Stimulated activated naive CD8-positive, alpha-beta T cell treated with anti-CD3 and anti-CD28 coated beads, Interleukin-15, Interleukin-2, amounts not matched to agents 100 ng/mL and 50 ng/mL, for 24 hours (primary cell): ENCODE measurements around the gene NUDT5.

ENCODE experiments used
- H3K27ac Mint-ChIP-seq: one replicate; pipeline ENCODE4 v1.8.0; 2021; ENCODE audit warnings: mild to moderate bottlenecking, mixed read lengths
- H3K27me3 Mint-ChIP-seq: one replicate; pipeline ENCODE4 v1.8.0; 2021; ENCODE audit warnings: mixed read lengths
- H3K36me3 Mint-ChIP-seq: one replicate; pipeline ENCODE4 v1.8.0; 2021; ENCODE audit warnings: low read depth, mixed read lengths
- H3K4me1 Mint-ChIP-seq: one replicate; pipeline ENCODE4 v1.8.0; 2021; ENCODE audit warnings: low read depth, mixed read lengths
- H3K4me3 Mint-ChIP-seq: one replicate; pipeline ENCODE4 v1.8.0; 2021; ENCODE audit warnings: mild to moderate bottlenecking, mixed read lengths
- H3K9me3 Mint-ChIP-seq: one replicate; pipeline ENCODE4 v1.8.0; 2021; ENCODE audit warnings: mixed read lengths

Gene NUDT5

DNA sequence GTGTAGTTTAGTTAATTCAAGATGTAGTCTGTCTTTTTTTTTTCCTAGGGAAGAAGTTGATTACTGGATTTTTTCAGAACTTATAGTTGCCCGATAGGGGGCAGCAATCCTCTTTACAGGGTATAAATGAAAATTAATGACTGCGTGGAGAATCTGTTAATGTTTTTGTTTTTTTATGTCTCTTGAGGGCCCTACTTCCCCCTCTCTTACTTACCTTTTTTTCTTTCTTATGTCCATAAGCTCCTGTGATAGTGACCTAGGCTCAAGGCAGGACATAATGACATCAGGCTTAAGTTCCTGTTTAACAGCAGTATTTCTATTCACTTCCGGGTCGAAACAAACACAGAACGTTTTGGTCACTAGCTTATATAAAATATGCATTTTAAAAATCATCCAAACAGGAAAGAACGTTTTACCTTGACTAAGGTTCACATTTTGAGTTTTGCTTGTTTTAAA is 19.1 kb upstream of the NUDT5 start:
- peaks cover 21% of the 10 kb centered on the region for H3K4me1 Mint-ChIP-seq
- H3K9me3 Mint-ChIP-seq, result no peaks in the 10 kb centered on the region
- no peaks in the 10 kb centered on the region for H3K27me3 Mint-ChIP-seq
- peak overlapping the region; percentile 47 for H3K4me3 Mint-ChIP-seq
- H3K27ac Mint-ChIP-seq, result peak overlapping the region; percentile 65
- H3K36me3 Mint-ChIP-seq, result peaks cover 68% of the 10 kb centered on the region

DNA sequence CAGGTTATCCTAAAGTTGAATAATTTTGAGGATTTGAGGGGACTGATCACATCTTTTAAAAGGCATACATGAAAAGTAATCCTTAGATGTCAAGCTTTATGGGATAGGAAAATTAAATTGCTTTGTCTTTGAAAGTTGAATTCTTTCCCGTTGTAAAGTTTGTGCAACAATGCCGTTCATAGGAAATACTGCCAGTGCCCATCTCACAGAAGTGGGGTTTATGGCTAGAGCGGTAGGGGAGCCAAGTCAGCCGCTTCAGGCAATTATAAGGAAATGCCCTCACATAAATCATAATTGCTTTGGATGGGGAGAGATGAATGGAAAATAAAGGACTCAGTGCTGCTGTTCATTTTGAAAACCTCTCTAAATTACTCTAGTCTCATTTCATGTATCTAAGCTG is 18.4 kb upstream of the NUDT5 start:
- H3K4me1 Mint-ChIP-seq, result peaks cover 21% of the 10 kb centered on the region
- no peaks in the 10 kb centered on the region for H3K9me3 Mint-ChIP-seq
- peak overlapping the region; percentile 38 for H3K27ac Mint-ChIP-seq
- no peak overlapping the region for H3K4me3 Mint-ChIP-seq
- H3K27me3 Mint-ChIP-seq, result no peaks in the 10 kb centered on the region
- H3K36me3 Mint-ChIP-seq, result peaks cover 66% of the 10 kb centered on the region

DNA sequence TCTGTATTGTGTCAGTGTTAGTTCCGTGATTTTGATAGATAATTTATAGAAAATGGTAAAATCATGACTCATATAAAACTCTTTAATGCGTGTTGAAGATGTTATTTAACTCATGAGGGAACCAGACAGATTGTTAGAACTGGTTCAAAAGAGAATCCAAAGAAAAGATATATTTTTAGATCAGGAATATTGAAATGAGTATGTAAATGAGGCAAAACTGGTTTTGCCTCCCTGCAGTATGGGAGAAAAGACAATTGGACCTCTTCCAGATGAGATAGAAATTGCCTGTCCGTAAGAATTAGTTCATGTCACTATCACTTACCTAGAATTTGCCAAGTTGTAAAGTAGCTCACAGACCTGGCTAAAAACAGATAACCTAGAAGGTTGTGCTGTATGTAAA is 17.9 kb upstream of the NUDT5 start:
- Mint-ChIP-seq H3K27me3 (no peaks in the 10 kb centered on the region), H3K4me3 (no peak overlapping the region), H3K4me1 (peaks cover 21% of the 10 kb centered on the region), H3K27ac (no peak overlapping the region), H3K36me3 (peaks cover 66% of the 10 kb centered on the region), H3K9me3 (no peaks in the 10 kb centered on the region)

DNA sequence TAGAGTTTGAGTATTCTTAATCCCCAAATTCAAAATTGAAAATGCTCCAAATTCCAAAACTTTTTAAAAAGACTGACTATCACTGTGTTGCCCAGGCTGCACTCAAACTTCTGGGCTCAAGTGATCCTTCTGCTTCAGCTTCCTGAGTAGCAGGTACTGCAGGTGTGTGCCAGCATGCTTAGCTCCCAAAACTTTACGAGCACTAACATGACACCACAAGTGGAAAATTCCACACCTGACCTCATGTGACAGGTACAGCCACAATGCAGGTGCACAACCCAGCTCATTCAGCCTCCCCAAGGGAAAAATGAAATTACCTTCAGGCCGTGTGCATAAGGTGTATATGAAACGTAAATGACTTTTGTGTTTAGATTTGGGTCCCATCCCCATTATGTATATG is 16.8 kb upstream of the NUDT5 start:
- Mint-ChIP-seq H3K4me3 (no peak overlapping the region), H3K27me3 (no peaks in the 10 kb centered on the region), H3K4me1 (peaks cover 21% of the 10 kb centered on the region), H3K9me3 (no peaks in the 10 kb centered on the region), H3K36me3 (peaks cover 72% of the 10 kb centered on the region), H3K27ac (no peak overlapping the region)

DNA sequence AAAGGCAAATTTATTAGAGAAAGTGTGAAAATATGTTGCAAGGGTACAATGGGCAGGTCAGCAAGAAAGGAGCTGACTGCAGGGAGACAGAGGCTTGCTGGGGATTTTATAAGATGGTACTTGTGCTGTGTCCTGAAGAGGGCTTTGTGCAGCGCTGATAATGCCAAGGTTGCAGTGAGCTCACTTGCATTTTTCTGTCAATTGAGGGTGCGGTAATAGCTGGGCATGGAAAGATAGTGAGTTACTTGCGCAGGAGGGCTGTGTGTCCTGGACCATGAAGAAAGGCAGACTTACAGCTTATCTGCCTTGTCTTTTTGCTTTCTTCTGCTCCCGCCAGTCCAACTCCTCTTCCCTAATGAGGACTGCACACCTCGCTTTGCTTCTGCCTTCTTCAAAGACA is 12.8 kb upstream of the NUDT5 start:
- Mint-ChIP-seq H3K36me3 (peaks cover 59% of the 10 kb centered on the region), H3K9me3 (no peaks in the 10 kb centered on the region), H3K4me3 (no peak overlapping the region), H3K27ac (no peak overlapping the region), H3K27me3 (no peaks in the 10 kb centered on the region), H3K4me1 (peaks cover 10% of the 10 kb centered on the region)

DNA sequence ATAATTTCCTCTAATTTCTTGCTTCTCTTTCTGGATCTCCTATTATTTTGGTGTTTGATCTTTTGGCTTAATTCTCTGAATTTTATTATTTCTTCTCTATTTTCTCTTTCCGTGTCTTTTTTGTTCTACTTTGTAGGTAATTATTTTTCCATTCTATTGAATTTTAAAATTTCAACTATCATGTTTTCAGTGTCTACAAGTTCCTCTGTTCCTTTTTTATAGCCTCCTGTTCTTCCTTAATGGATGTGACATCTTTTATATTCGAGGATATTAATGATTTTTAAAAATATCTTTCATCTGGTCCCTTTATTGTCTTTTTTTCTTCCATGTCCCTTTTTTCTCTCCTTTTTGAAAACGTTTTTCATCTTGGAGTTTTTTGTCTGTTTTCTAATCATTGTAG is 11.4 kb upstream of the NUDT5 start:
- H3K27me3 Mint-ChIP-seq, result no peaks in the 10 kb centered on the region
- H3K4me1 Mint-ChIP-seq, result peaks cover 22% of the 10 kb centered on the region
- peaks cover 71% of the 10 kb centered on the region for H3K36me3 Mint-ChIP-seq
- no peaks in the 10 kb centered on the region for H3K9me3 Mint-ChIP-seq
- no peak overlapping the region for H3K27ac Mint-ChIP-seq
- H3K4me3 Mint-ChIP-seq, result no peak overlapping the region

DNA sequence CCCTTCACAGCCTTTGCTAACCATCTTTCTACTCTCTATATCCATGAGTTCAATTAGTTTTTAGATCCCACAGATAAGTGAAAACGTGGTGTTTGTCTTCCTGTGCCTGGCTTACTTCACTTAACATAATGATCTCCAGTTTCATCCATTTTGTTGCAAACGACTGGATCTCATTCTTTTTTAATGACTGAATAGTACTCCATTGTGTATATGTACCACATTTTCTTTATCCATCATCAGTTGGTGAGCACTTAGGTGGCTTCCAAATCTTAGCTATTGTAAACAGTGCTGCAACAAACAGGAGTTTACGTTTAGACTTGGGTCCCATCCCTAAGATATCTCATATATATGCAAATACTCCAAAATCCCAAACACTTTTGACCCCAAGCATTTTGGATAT is 9.4 kb upstream of the NUDT5 start:
- no peaks in the 10 kb centered on the region for H3K27me3 Mint-ChIP-seq
- peaks cover 73% of the 10 kb centered on the region for H3K36me3 Mint-ChIP-seq
- no peak overlapping the region for H3K4me3 Mint-ChIP-seq
- H3K27ac Mint-ChIP-seq, result peak overlapping the region; percentile 10
- no peaks in the 10 kb centered on the region for H3K9me3 Mint-ChIP-seq
- peaks cover 39% of the 10 kb centered on the region for H3K4me1 Mint-ChIP-seq

DNA sequence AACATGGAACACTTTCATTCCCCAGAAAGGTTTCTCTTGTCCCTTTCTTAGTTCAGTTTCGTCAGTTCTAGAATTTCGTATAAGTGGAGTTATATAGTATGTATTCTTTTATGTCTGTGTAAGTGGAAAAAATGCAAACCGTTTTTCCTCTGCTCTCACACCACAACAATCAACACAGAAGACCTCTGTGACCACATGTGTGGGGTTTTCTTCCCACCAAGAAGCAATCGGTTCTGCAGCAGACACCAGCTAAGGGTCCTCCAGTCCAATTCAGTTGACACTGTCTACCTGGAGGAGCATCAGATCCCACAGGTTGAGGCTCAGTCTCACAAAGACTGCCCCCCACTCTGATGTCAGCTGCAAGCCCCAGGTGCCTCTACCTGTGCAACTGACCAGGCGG is 6.5 kb upstream of the NUDT5 start:
- peaks cover 70% of the 10 kb centered on the region for H3K36me3 Mint-ChIP-seq

DNA sequence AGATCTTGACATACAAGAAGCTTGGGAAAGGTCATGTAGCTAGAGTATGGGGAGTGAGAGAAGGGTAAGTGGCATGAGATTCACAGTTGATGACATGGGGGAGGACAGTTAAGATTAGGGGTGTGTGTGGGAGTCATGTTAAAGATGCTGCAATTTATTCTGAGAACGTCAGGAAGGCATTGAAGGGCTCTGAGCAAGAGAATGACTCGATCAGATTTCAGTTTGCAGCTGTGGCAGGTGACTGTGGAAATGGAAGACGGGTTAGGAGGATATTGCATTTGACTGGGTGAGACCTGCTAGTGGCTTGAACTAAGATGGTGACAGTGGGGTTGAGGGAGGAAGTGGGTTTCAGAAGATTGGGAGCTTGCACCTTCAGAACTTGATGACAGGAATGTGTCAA is 5.9 kb upstream of the NUDT5 start:
- peak overlapping the region; percentile 20 for H3K4me3 Mint-ChIP-seq
- no peaks in the 10 kb centered on the region for H3K27me3 Mint-ChIP-seq
- no peaks in the 10 kb centered on the region for H3K9me3 Mint-ChIP-seq
- peaks cover 61% of the 10 kb centered on the region for H3K4me1 Mint-ChIP-seq
- peak overlapping the region; percentile 78 for H3K27ac Mint-ChIP-seq
- H3K36me3 Mint-ChIP-seq, result peaks cover 70% of the 10 kb centered on the region

More for the DNA sequence above, 6.5 kb upstream of the NUDT5 start:
- peaks cover 58% of the 10 kb centered on the region for H3K4me1 Mint-ChIP-seq
- no peaks in the 10 kb centered on the region for H3K9me3 Mint-ChIP-seq
- no peaks in the 10 kb centered on the region for H3K27me3 Mint-ChIP-seq
- H3K27ac Mint-ChIP-seq, result peak overlapping the region; percentile 40
- peak overlapping the region; percentile 3 for H3K4me3 Mint-ChIP-seq

DNA sequence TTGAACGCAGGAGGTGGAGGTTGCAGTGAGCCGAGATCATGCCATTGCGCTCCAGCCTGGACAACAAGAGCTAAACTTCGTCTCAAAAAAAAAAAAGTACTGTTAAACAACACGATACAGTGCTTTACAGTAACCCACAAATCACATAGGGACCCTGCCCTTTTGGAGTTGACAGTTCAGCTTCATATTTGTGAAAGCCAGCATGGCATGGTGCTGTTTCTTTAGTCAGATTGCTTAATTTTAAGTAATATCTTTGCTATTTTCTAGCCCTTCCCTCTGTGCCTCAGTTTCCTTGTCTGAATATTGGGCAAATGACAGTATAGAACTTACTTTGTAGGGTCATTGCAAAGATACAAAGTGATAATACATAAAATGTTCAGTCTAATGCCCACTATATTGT is 5.2 kb upstream of the NUDT5 start:
- Mint-ChIP-seq H3K4me1 (peaks cover 68% of the 10 kb centered on the region), H3K27me3 (no peaks in the 10 kb centered on the region), H3K27ac (peak overlapping the region; percentile 78), H3K4me3 (no peak overlapping the region), H3K9me3 (no peaks in the 10 kb centered on the region), H3K36me3 (peaks cover 75% of the 10 kb centered on the region)

DNA sequence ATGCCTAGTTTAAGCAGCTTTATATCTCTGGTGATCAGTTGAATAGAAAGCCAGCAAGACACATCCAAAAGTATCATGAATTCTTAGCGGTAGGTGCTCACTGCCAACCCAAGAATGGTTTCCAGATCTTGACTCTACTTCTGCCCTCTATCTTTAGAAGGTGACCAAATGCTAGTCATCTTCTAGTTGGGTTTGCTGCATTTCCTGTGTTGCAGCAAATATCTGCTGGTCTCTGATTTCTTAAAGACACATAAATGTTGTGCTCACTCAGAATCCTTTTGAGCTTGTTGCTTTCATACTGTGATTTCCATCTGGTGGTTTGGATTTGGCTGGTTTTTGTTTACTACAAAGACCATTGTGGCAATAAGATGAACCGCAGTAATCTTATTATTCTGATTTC is 2.5 kb upstream of the NUDT5 start:
- peaks cover 72% of the 10 kb centered on the region for H3K4me1 Mint-ChIP-seq
- no peak overlapping the region for H3K27ac Mint-ChIP-seq
- peaks cover 64% of the 10 kb centered on the region for H3K36me3 Mint-ChIP-seq
- no peaks in the 10 kb centered on the region for H3K9me3 Mint-ChIP-seq
- H3K27me3 Mint-ChIP-seq, result no peaks in the 10 kb centered on the region
- peak overlapping the region; percentile 71 for H3K4me3 Mint-ChIP-seq

DNA sequence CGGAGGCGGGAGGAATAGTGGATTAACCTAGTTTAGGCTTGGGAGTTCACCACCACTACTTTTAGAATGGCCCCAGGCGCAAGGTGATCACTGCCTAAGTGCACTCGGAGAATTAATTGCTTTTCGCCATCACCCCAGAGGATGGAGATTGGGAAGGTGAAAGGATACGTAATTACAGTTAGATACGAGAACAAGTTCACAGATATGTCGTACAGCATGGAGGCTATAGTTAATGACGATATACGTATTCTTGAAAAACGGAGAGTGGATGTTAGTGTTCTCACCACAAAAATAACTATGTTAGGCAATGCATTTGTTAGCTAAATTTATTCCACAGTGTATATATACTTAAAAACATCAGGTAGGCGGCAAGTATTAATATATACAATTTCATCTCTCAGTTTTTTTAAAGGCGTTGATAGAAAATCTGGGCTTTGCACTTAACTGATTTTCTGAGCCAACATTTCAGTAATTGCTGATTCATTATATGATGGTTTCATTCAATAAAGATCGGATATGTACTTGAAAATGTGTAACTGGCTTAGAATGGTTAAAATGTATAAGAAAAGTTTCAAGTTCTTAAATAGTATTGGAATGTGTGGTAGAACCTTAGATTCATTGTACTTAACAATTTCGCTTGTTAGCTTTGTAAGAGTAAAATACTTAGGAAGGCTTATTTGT is 980 bp upstream of the NUDT5 start:
- H3K4me3 Mint-ChIP-seq, result peak overlapping the region; percentile 97
- peaks cover 62% of the 10 kb centered on the region for H3K36me3 Mint-ChIP-seq
- no peaks in the 10 kb centered on the region for H3K9me3 Mint-ChIP-seq
- peaks cover 70% of the 10 kb centered on the region for H3K4me1 Mint-ChIP-seq
- no peaks in the 10 kb centered on the region for H3K27me3 Mint-ChIP-seq
- peak overlapping the region; percentile 98 for H3K27ac Mint-ChIP-seq

DNA sequence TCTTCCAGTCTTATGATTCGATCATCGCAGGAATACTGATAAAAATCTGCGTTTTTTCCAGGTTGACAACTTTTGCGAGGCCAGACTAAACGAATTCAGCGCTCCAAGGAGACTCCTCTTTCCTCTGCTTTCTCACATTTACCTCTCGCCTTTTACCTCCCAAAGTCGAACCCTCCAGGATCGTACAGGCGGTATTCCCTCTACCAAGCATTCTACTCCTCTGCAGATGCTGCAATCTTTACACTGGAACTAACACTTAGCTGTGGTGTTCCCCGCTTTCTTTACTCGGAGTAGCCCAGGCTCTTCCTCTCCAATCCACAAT is 449 bp downstream of the NUDT5 start:
- peaks cover 51% of the 10 kb centered on the region for H3K36me3 Mint-ChIP-seq
- H3K4me3 Mint-ChIP-seq, result peak overlapping the region; percentile 97
- H3K9me3 Mint-ChIP-seq, result no peaks in the 10 kb centered on the region
- peaks cover 70% of the 10 kb centered on the region for H3K4me1 Mint-ChIP-seq
- H3K27ac Mint-ChIP-seq, result peak overlapping the region; percentile 98
- no peaks in the 10 kb centered on the region for H3K27me3 Mint-ChIP-seq

DNA sequence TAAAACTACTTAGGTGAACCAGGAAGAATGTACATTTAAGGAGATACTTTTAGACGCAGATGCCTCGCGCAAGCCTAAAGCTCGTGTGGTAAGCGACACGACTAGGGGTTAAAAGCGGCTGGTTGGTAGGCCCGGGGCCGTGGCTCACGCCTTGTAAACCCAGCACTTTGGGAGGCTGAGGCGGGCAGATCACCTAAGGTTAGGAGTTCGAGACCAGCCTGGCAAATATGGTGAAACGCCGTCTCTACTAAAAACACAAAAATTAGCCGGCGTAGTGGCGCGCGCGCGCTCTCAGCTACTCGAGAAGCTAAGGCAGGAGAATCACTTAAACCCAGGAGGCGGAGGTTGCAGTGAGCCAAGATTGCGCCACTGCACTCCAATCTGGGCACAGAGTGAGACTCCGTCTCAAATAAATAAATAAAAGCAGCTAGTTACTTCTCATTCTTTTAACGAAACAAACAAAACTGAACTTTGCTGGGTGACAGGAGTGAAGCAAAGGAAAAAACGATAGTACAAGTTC is 879 bp downstream of the NUDT5 start:
- no peaks in the 10 kb centered on the region for H3K27me3 Mint-ChIP-seq

DNA sequence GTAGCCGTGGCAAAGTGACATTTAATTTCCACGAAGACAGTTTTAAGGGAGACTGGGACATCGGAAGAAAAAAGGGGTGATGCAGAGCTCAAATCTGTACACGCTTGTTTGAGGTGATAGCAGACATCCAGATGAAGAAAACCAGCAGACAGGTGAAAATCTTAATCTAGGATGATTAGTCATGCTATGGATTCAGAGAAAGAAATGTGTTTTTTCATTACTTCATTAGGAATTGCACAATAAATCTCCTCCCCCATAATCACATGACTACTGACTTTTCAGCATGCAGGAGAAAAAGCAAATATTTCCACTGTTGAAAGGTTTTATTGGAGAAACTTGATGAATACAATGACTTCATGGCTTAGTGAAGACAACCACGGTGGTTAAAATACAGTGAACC is 2.5 kb downstream of the NUDT5 start:
- H3K9me3 Mint-ChIP-seq, result no peaks in the 10 kb centered on the region
- H3K27ac Mint-ChIP-seq, result peak overlapping the region; percentile 10
- peak overlapping the region; percentile 5 for H3K4me3 Mint-ChIP-seq
- H3K27me3 Mint-ChIP-seq, result no peaks in the 10 kb centered on the region
- H3K4me1 Mint-ChIP-seq, result peaks cover 62% of the 10 kb centered on the region
- peaks cover 44% of the 10 kb centered on the region for H3K36me3 Mint-ChIP-seq

More for the DNA sequence above, 879 bp downstream of the NUDT5 start:
- Mint-ChIP-seq H3K9me3 (no peaks in the 10 kb centered on the region), H3K4me3 (peak overlapping the region; percentile 97), H3K36me3 (peaks cover 54% of the 10 kb centered on the region), H3K27ac (peak overlapping the region; percentile 98), H3K4me1 (peaks cover 73% of the 10 kb centered on the region)

DNA sequence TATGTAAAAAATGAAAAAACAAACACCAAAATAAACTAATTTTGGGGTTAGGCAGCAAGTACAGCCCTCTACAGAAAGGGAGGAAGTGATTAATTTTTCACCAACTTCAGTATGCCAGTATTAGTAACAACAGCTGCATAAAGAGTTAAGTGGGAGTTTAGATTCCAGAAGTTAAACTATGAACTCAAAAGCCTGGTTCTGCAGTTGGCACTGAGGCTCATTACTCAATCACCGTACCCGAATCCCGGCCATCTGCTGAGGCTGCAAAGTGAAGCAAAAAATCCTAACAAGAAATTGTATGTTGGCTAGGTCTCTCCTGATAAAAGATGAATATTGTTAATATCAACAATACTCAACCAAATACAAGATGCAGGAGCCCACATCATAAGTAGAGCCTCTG is 4.0 kb downstream of the NUDT5 start:
- Mint-ChIP-seq H3K27ac (peak overlapping the region; percentile 26), H3K9me3 (no peaks in the 10 kb centered on the region), H3K4me1 (peaks cover 63% of the 10 kb centered on the region), H3K27me3 (no peaks in the 10 kb centered on the region), H3K4me3 (no peak overlapping the region), H3K36me3 (peaks cover 52% of the 10 kb centered on the region)
